Uterus (tissue), 2 donors: ENCODE data around the gene MFSD2A.

Experiments used
- CTCF ChIP-seq, 4 experiments: fragments of 200-600 bp in 2 of 4; fragments of 450-650 bp in 2 of 4; sonication (generic) in 2 of 4; IDR thresholded peaks; one replicate each; pipeline ENCODE4 v1.5.1; 2016 to 2019; ENCODE audit warnings: antibody characterized with exemption in 4 of 4, mild to moderate bottlenecking in 2 of 4, moderate library complexity in 1 of 4
- POLR2A ChIP-seq, 2 donors: fragments of 450-650 bp; IDR thresholded peaks; one replicate each; pipeline ENCODE4 v1.6.1; 2016; ENCODE audit warnings: antibody characterized with exemption in 2 of 2, mild to moderate bottlenecking in 1 of 2, moderate library complexity in 1 of 2

GRCh38 chr1:39977202-39977601, 22.3 kb downstream of the MFSD2A start:
- TF ChIP-seq POLR2A (IDR thresholded peaks at IDR 0.05) (no peak), CTCF (IDR thresholded peaks at IDR 0.05) (no peak)
